ENCODE data around the gene KCNMA1. TPM values are rescaled to one million over a fixed set of nuclear protein-coding genes. Genes with fewer than 3 reads are reported as not detected.

The KCNMA1 gene
- polyA plus RNA-seq, 1 experiment = 21.4 TPM

- TF ChIP-seq, protein P1, sequence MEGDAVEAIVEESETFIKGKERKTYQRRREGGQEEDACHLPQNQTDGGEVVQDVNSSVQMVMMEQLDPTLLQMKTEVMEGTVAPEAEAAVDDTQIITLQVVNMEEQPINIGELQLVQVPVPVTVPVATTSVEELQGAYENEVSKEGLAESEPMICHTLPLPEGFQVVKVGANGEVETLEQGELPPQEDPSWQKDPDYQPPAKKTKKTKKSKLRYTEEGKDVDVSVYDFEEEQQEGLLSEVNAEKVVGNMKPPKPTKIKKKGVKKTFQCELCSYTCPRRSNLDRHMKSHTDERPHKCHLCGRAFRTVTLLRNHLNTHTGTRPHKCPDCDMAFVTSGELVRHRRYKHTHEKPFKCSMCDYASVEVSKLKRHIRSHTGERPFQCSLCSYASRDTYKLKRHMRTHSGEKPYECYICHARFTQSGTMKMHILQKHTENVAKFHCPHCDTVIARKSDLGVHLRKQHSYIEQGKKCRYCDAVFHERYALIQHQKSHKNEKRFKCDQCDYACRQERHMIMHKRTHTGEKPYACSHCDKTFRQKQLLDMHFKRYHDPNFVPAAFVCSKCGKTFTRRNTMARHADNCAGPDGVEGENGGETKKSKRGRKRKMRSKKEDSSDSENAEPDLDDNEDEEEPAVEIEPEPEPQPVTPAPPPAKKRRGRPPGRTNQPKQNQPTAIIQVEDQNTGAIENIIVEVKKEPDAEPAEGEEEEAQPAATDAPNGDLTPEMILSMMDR (IDR thresholded peaks at IDR 0.05; ENCODE audit: insufficient read depth, low read depth, low read length) = no peak
- POLR2A ChIA-PET = no interaction called here
- H3K4me3 ChIP-seq (ENCODE audit: low read depth, low read length) = no peak overlapping the region
- DNase-seq (ENCODE audit: low read depth) = no peak
- no peaks in the 10 kb centered on the region for H3K36me3 ChIP-seq (ENCODE audit: control insufficient read depth, insufficient read depth, low read length)
- CTCF ChIA-PET = interaction anchor here (15.1 kb wide), 1 partner anchor 479 kb away, joined by 374 read pairs; no protein-coding TSS in a partner anchor
- H3K27me3 ChIP-seq (ENCODE audit: control insufficient read depth, insufficient read depth, low read length) = peaks cover 4% of the 10 kb centered on the region
Measured at GRCh38 chr10:77649333-77650331, 12.0 kb upstream of the KCNMA1 start.

DNA sequence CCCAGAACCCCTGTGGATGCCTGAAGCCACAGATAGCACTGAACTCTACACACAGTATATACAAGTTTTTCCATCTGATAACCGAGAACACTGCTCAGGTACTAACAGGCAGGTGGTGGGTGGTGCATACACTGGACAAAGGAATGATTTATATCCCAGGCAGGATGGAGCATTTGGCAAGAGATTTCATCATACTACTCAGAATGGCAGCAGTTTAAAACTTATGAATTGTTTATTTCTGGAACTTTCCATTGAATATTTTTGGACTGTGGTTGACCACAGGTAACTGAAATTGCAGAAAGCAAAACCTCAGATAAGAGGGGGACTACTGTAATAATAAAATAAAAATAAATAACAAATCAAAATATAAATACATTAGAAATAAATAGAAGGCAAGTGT, 10.9 kb upstream of the KCNMA1 start:
- ChIA-PET POLR2A (no interaction called here), CTCF (interaction anchor here (15.1 kb wide), 1 partner anchor 478 kb away, joined by 374 read pairs; no protein-coding TSS in a partner anchor)
- TF ChIP-seq, protein P1 (IDR thresholded peaks at IDR 0.05; ENCODE audit: insufficient read depth, low read depth, low read length) = no peak
- no peak for DNase-seq (ENCODE audit: low read depth)
- H3K36me3 ChIP-seq (ENCODE audit: control insufficient read depth, insufficient read depth, low read length) = no peaks in the 10 kb centered on the region
- no peak overlapping the region for H3K4me3 ChIP-seq (ENCODE audit: low read depth, low read length)
- peaks cover 4% of the 10 kb centered on the region for H3K27me3 ChIP-seq (ENCODE audit: control insufficient read depth, insufficient read depth, low read length)

DNA sequence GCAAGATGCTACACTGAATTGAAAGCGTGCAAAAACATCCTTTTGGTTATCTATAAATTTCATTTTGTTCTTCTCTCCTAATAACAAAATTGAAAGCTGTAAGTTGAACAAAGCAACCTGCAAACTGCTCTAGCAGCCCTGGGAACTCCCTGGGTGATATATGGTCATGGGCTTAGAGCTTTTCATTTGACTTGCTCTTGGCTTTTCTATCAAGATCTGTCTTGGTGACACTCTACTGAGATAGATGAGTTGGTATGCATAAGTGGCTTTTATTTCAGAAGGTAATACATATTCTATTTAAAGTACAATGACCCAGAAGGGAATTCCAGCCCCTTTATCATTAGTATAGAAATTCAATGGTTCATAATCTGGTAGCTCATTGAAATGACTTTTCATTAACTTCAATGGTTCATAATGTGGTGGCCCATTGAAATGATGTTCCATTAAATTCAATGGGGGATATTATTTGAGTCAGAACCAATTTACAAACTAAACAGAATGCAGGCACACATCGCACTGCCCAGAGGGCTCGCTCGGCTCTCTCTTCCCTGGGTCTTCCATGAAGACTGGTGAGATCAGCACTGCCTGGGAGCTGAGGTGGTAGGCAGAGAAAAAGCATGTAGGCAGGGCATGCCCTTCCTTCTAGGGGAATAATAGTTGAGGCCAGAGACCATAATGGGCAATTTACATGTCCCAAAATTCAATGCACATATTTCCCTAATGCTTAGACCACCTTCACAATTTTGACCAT, 10.1 kb upstream of the KCNMA1 start:
- ChIA-PET POLR2A (interaction anchor here (0.6 kb wide), 1 partner anchor 466 kb away, joined by 3 read pairs; no protein-coding TSS in a partner anchor), CTCF (interaction anchor here (0.6 to 15.1 kb wide), 5 partner anchors 15 to 477 kb away, joined by 3 to 374 read pairs (median 6); no protein-coding TSS in a partner anchor)
- H3K36me3 ChIP-seq (ENCODE audit: control insufficient read depth, insufficient read depth, low read length) = no peaks in the 10 kb centered on the region
- peaks cover 4% of the 10 kb centered on the region for H3K27me3 ChIP-seq (ENCODE audit: control insufficient read depth, insufficient read depth, low read length)
- H3K4me3 ChIP-seq (ENCODE audit: low read depth, low read length) = no peak overlapping the region
- DNase-seq (ENCODE audit: low read depth) = no peak
- TF ChIP-seq, protein P1 (IDR thresholded peaks at IDR 0.05; ENCODE audit: insufficient read depth, low read depth, low read length) = no peak

DNA sequence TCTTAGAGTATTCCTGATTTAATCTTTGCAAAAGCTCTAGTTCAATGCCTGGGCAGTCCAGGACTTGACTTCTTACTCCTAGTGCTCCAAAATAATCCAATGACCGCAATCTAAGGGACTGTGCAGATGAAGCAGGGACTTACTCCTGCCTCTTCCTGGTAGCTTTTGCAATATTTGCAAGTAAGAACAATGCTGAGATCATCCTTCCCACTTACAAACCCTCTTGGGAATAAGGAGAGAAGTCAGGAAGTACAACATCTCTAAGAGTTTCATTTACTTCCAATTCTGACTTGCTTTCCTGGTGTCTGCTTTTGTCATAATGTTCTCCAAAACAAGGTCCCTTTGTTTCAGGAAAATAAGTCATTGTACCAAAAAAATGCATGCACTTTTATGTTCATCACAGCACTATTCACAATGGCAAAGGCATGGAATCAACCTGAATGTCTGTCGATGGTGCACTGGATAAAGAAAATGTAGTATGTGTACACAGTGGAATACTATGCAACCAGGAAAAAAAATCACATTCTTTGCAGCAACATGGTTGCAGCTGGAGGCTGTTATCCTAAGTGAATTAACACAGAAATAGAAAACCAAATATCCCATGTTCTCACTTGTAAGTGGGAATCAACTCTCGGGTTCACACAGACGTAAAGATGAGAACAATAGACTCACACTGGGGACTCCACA, 7.1 kb upstream of the KCNMA1 start:
- Histone ChIP-seq H3K4me3 (ENCODE audit: low read depth, low read length) (no peak overlapping the region), H3K27me3 (ENCODE audit: control insufficient read depth, insufficient read depth, low read length) (no peaks in the 10 kb centered on the region; the same call in 1 of the 2 replicates), H3K36me3 (ENCODE audit: control insufficient read depth, insufficient read depth, low read length) (no peaks in the 10 kb centered on the region)
- TF ChIP-seq, protein P1 (IDR thresholded peaks at IDR 0.05; ENCODE audit: insufficient read depth, low read depth, low read length) = no peak
- ChIA-PET POLR2A (no interaction called here), CTCF (interaction anchor here (0.6 to 15.1 kb wide), 24 partner anchors 10 to 1193 kb away, joined by 3 to 374 read pairs (median 4); no protein-coding TSS in a partner anchor)
- no peak for DNase-seq (ENCODE audit: low read depth)
